Aorta (tissue), 5 donors: ENCODE data around the gene ZNF726. TPM values are rescaled to one million over a fixed set of nuclear protein-coding genes. Genes with fewer than 3 reads are reported as not detected.
"Not testable (repeated sequence)": the region's sequence is repeated elsewhere in the genome, so short reads cannot be mapped to it uniquely, and the experiment has no call there.

ENCODE experiments used
- ATAC-seq: fragments of 200-7000 bp; cut with Tn5 transposase; one replicate; pipeline ENCODE4 v1.9.1; 2022; ENCODE audit warnings: moderate library complexity; ENCODE audit not compliant: low FRiP score
- DNase-seq, 2 donors: peaks; one replicate each; pipeline ENCODE4 v3.0.0-alpha.2; 2020
- H3K27ac ChIP-seq, 2 donors: one replicate each; pipeline ENCODE4 v1.5.1; 2013; ENCODE audit warnings: low read length in 2 of 2, mild to moderate bottlenecking in 2 of 2, moderate library complexity in 2 of 2, control low read depth in 1 of 2, inconsistent platforms in 1 of 2, low read depth in 1 of 2
- H3K27me3 ChIP-seq, 2 donors: one replicate each; pipeline ENCODE4 v1.6.1; 2013; ENCODE audit warnings: control low read depth in 1 of 2, low read length in 1 of 2, mild to moderate bottlenecking in 1 of 2, moderate library complexity in 1 of 2; ENCODE audit not compliant: insufficient read depth in 2 of 2, control insufficient read depth in 1 of 2
- H3K36me3 ChIP-seq, 2 donors: one replicate each; pipeline ENCODE4 v1.6.1; 2013; ENCODE audit warnings: control low read depth in 1 of 2, low read length in 1 of 2, mild to moderate bottlenecking in 1 of 2; ENCODE audit not compliant: insufficient read depth in 2 of 2, control insufficient read depth in 1 of 2
- H3K4me1 ChIP-seq, 2 donors: one replicate each; pipeline ENCODE4 v1.6.1; 2013; ENCODE audit warnings: low read length in 2 of 2, control low read depth in 1 of 2, mild to moderate bottlenecking in 1 of 2, moderate library complexity in 1 of 2; ENCODE audit not compliant: insufficient read depth in 2 of 2, control insufficient read depth in 1 of 2
- H3K4me3 ChIP-seq, 2 donors: one replicate each; pipeline ENCODE4 v1.5.1; 2013; ENCODE audit warnings: low read length in 2 of 2, control low read depth in 1 of 2, mild to moderate bottlenecking in 1 of 2
- H3K9me3 ChIP-seq: one replicate; pipeline ENCODE4 v1.6.1; 2013; ENCODE audit warnings: mild to moderate bottlenecking, low read length; ENCODE audit not compliant: control insufficient read depth
- WGBS, 2 donors: extraction: QIAGEN DNeasy Blood & Tissue Kit; methylation state at CpG; one replicate each; pipeline ENCODE4 v1.1.7; 2013; 5-methylcytosine and 5-hydroxymethylcytosine counted together
- intact Hi-C, 2 donors: fragments of 100-400 bp; cut with DNase I; formaldehyde crosslinking; loops; one replicate each; pipeline versions ENCODE4 v1.14.2 to v1.15.0; 2022
- polyA plus RNA-seq, 2 donors: library from polyadenylated mRNA; stranded (reverse); fragments of 200-250 nt; gene quantifications; one replicate each; pipeline ENCODE4 v1.2.3, GENCODE V29; 2013
- total RNA-seq, 2 donors: library from RNA; stranded (reverse); fragmentation: NEBNext Ultra II Directional; extraction: Animal tissue kit (Norgen Biotek cat#: 25700); gene quantifications; one replicate each; pipeline ENCODE4 v1.2.1, GENCODE V29; 2021
- donor health status: healthy with polysubstance abuse.
- donor health status: Bipolar disorder and iron deficiency.
- donor health status: DM: no; HTN: no; CAD: no.
- donor health status: DM: no; HTN: no; CAD: no.
- donor health status: DM: yes; HTN: yes; CAD: no.

ZNF726 gene
- total and polyA plus RNA-seq, 4 donors = 0.54 to 1.7 (median 0.75) TPM; not detected in 1

DNA sequence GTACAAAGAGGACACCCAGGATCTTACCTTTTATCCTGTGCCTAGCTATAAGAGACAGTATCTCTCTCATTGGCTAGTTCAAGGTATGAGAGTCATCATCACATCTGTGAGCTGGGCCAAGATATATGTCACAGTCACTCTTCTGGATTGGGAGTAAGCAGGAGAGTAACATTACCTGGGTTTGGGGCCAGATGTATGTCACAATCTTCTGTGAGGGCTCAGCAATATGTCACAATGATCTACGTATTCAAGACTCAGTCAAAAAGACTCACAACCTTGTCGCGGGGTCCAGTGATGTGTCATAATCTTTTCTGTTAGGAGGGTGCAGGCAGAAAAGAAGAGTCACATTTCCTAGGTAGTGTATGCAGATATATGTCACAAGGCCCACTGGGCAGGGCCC is 61.9 kb downstream of the ZNF726 start:
- H3K4me1 ChIP-seq, intact Hi-C loops, H3K36me3 ChIP-seq, H3K27ac ChIP-seq, H3K4me3 ChIP-seq, DNase-seq, H3K27me3 ChIP-seq, H3K9me3 ChIP-seq, ATAC-seq: not testable (repeated sequence)
- WGBS, 2 donors = 75 to 88% methylated on average over 3 of the region's 3 CpGs

DNA sequence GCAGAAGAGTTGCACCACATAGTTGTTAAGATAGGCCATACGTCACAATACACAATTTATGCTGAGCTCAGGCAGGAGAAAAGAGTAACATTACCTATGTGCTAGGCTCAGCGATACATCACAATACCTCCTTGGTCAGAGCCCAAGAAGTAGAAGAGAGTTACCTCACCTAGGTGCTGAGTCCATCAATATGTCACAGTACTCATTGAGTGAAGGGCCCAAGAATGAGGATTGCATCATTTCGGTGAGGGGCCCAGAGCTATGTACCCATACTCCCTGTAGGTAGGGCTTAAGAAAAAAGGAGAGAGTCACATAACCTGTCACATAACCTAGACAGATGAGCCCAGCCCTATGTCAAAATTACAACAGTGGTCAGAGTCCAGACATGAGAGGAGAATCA is 62.6 kb downstream of the ZNF726 start:
- H3K27me3 ChIP-seq, intact Hi-C loops, H3K36me3 ChIP-seq, DNase-seq, ATAC-seq, H3K4me3 ChIP-seq, H3K4me1 ChIP-seq, H3K27ac ChIP-seq, H3K9me3 ChIP-seq: not testable (repeated sequence)
- WGBS, 2 donors = 89 to 95% methylated on average over 3 of the region's 3 CpGs

DNA sequence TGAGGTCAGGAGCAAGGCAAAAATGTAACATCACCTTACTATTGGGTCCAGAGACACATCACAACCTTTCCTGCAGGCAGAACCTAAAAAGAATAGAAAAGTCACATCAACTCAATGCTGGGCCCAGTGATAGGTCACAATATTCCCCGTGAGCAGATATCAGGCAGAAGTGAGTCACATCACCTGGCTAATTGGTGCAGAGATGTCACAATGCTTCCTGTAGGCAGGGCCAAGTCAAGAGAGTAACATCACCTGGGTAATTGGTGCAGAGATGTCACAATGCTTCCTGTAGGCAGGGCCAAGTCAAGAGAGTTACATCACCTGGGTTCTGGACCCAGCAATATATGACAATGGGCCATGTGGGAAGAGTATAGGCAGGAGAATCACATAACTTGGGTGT is 63.4 kb downstream of the ZNF726 start:
- Histone ChIP-seq H3K4me1 (no peaks in the 10 kb centered on the region), H3K36me3 (no peaks in the 10 kb centered on the region), H3K4me3 (no peak overlapping the region), H3K9me3 (peaks cover 2% of the 10 kb centered on the region), H3K27ac (no peak overlapping the region), H3K27me3 (no peaks in the 10 kb centered on the region)
- intact Hi-C loops = no loop called here
- WGBS, 2 donors = 66 to 78% methylated on average over 1 of the region's 1 CpG
- no peak for DNase-seq
- ATAC-seq = no peak

DNA sequence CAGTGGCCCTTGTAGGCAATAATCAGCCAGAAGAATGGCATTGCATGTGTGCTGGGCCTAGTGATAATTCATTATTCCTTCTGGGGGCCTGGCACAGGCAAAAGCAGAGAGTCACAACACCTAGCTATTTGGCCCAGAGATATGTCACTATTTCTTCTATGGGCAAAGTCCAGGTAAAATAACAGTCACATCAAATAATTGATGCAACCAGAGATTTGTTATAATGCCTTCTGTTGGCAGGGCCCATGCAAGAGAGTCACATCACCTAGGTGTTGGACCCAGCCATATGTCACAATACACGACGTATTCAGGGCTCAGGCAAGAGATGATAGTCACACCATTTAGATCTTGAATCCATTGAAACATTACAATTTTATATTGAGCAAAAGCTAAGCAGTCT is 66.1 kb downstream of the ZNF726 start:
- Histone ChIP-seq H3K36me3 (no peaks in the 10 kb centered on the region), H3K27me3 (no peaks in the 10 kb centered on the region), H3K4me3 (no peak overlapping the region), H3K4me1 (no peaks in the 10 kb centered on the region), H3K9me3 (no peaks in the 10 kb centered on the region), H3K27ac (no peak overlapping the region)
- intact Hi-C loops = no loop called here
- WGBS, 2 donors = 61 to 83% methylated on average over 2 of the region's 2 CpGs
- no peak for ATAC-seq
- no peak for DNase-seq

DNA sequence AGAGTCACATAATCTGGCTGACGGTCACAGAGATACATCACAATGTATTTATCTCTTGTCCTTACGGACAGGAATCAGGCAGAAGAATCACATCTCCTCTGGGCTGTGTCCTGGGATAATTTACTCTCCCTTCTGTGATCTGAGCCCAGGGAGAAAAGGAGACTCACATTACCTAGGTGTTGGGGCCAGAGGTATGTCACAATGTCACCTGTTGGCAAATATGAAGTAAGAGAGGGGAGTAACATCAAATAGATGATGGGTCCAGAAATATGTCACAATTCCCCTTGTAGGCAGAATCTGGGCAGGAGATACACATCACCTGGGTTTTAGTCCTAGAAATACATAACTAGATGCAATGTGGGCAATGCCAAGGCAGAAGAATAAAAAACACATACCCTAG is 67.2 kb downstream of the ZNF726 start:
- 77 to 84% methylated on average over 2 of the region's 2 CpGs for WGBS, 2 donors
- Histone ChIP-seq H3K27ac (no peak overlapping the region), H3K4me3 (no peak overlapping the region), H3K4me1 (no peaks in the 10 kb centered on the region), H3K9me3 (no peaks in the 10 kb centered on the region), H3K27me3 (no peaks in the 10 kb centered on the region), H3K36me3 (no peaks in the 10 kb centered on the region)
- intact Hi-C loops = no loop called here
- ATAC-seq (no peak), DNase-seq (no peak)

DNA sequence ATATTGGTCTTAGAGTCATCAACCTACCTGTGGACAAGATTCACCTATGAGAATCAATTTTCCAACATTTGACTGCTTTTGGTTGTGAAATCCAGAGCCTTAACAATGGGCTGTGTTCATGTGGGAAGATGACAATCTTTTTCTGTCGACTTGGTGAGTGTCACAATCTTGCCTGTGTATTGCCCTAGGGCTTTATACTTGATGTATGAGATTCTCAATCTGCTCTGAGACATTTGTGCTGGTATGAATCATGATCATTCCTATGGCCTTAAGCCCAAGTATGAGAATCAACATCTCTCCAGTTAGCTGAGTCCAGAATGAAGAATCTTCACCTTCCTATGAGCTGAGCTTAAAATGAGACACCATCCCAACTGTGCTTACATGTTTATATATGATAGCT is 68.7 kb downstream of the ZNF726 start:
- Histone ChIP-seq H3K9me3 (no peaks in the 10 kb centered on the region), H3K4me3 (no peak overlapping the region), H3K27me3 (no peaks in the 10 kb centered on the region), H3K27ac (no peak overlapping the region), H3K36me3 (no peaks in the 10 kb centered on the region), H3K4me1 (no peaks in the 10 kb centered on the region)
- WGBS, 2 donors = 32% methylated on average over 1 of the region's 1 CpG
- intact Hi-C loops = no loop called here
- no peak for ATAC-seq
- no peak for DNase-seq

Other genes starting within 250 kb of the ZNF726 start
- gene ZNF675, start 227.7 kb upstream of the ZNF726 start, total RNA-seq = 1 to 10 TPM; 8.5 to 9.0 TPM
- 1 to 10 TPM; 2.7 to 3.6 TPM for gene ZNF675, start 227.7 kb upstream of the ZNF726 start, polyA plus RNA-seq
- gene ZNF681, start 156.0 kb upstream of the ZNF726 start, total RNA-seq = 1 to 10 TPM in 1 of 2 donors, under 1 TPM in 1; 0.91 to 3.0 TPM
- gene ZNF681, start 156.0 kb upstream of the ZNF726 start, polyA plus RNA-seq = under 1 TPM in 1 of 2 donors, not detected in 1; 0.31 TPM
- 10 to 100 TPM; 13.8 to 23.5 TPM for gene ZNF254, start 172.3 kb downstream of the ZNF726 start, total RNA-seq
- gene ZNF254, start 172.3 kb downstream of the ZNF726 start, polyA plus RNA-seq = 1 to 10 TPM; 2.9 to 4.3 TPM